A673 (cell line): ENCODE measurements around the gene LHPP.

Experiments
- EZH2 ChIP-seq: fragments of 200-600 bp; sonication (generic); IDR thresholded peaks from 2 replicates; pipeline ENCODE4 v1.6.1; 2017; ENCODE audit warnings: borderline replicate concordance, low read depth, mild to moderate bottlenecking, mixed read lengths, antibody characterized with exemption, low read length; ENCODE audit not compliant: poor library complexity, severe bottlenecking
- TF ChIP-seq, protein P1 (sequence below): fragments of 300-800, 200-600 bp; sonication (generic); conservative IDR thresholded peaks from 2 replicates; pipeline ENCODE4 v1.5.1; 2017; ENCODE audit warnings: low read depth, mild to moderate bottlenecking, antibody characterized with exemption, low read length, moderate library complexity, mixed read lengths

DNA sequence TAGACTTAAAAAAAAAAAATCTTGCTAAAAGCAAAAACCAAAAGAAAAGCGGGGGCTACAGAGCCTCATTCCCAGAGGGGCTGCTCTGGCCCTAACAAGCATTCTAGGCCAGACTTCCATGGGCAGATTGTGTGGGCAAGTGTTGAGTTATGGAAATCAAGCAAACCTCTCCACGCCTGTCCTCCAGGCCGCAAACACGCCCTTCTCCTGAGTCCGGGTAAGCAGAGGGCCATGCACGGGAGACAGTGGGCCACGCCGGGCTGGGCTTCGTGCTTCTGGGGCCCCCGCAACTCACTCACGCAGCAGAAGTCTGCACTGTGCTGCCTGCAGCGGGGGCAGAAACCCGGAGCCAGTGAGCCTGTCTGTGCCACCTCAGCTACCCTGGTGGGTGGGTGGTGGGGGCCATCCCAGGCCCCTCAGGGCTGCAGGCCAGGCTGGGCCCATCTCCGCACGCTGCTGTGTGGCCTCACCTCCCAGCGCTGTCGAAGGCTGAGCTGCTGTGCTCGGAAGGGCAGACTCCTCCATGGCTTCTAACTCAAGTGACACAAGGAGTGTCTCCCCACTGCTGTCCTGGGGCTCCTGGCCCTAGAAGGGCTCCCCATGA is 156.9 kb downstream of the LHPP start:
- TF ChIP-seq, protein P1, sequence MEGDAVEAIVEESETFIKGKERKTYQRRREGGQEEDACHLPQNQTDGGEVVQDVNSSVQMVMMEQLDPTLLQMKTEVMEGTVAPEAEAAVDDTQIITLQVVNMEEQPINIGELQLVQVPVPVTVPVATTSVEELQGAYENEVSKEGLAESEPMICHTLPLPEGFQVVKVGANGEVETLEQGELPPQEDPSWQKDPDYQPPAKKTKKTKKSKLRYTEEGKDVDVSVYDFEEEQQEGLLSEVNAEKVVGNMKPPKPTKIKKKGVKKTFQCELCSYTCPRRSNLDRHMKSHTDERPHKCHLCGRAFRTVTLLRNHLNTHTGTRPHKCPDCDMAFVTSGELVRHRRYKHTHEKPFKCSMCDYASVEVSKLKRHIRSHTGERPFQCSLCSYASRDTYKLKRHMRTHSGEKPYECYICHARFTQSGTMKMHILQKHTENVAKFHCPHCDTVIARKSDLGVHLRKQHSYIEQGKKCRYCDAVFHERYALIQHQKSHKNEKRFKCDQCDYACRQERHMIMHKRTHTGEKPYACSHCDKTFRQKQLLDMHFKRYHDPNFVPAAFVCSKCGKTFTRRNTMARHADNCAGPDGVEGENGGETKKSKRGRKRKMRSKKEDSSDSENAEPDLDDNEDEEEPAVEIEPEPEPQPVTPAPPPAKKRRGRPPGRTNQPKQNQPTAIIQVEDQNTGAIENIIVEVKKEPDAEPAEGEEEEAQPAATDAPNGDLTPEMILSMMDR, result no peak
- no peak for TF ChIP-seq EZH2
